Measurements from ENCODE around the gene ABCA5. TPM values are rescaled to one million over a fixed set of nuclear protein-coding genes. Genes with fewer than 3 reads are reported as not detected.

Gene ABCA5
- total and polyA plus RNA-seq, 2 of the 13 experiments (the other 11 are each of a cell fraction or from before 2014, with no cell fraction given): 9.7 to 10.1 TPM

GRCh38 chr17:69246726-69247375, 80.1 kb downstream of the ABCA5 start (continued):
- TF ChIP-seq ARID5B (CRISPR knock-in tag; IDR thresholded peaks at IDR 0.05) (0 out of 2 replicates have a peak, but pooled peaks have one; percentile 20), GLMP (CRISPR knock-in tag; IDR thresholded peaks at IDR 0.05; ENCODE audit: borderline replicate concordance) (no peak), NFYB (CRISPR knock-in tag; IDR thresholded peaks at IDR 0.05) (no peak), TIGD3 (CRISPR knock-in tag; IDR thresholded peaks at IDR 0.05; ENCODE audit: borderline replicate concordance) (no peak), STAG1 (CRISPR knock-in tag; IDR thresholded peaks at IDR 0.05) (peak; percentile 97), ARHGAP35 (CRISPR knock-in tag; IDR thresholded peaks at IDR 0.05; ENCODE audit: borderline replicate concordance) (no peak), HDAC2 (CRISPR knock-in tag; IDR thresholded peaks at IDR 0.05) (no peak), CEBPB (IDR thresholded peaks at IDR 0.05; ENCODE audit: borderline replicate concordance, low read depth, low read length) (peak; percentile 23; the same call in 1 of the 2 replicates), SKI (IDR thresholded peaks at IDR 0.05; ENCODE audit: partially characterized antibody) (no peak), MED13 (CRISPR knock-in tag; IDR thresholded peaks at IDR 0.05) (no peak), ZNF512 (CRISPR knock-in tag; IDR thresholded peaks at IDR 0.05) (no peak), RAD21 (CRISPR knock-in tag; IDR thresholded peaks at IDR 0.05) (peak; percentile 69), MIXL1 (CRISPR knock-in tag; IDR thresholded peaks at IDR 0.05) (0 out of 2 replicates have a peak, but pooled peaks have one; percentile 19), NONO (IDR thresholded peaks at IDR 0.05) (no peak), NONO (CRISPR knock-in tag; conservative IDR thresholded peaks at IDR 0.05) (no peak), MAFF (IDR thresholded peaks at IDR 0.05; ENCODE audit: low read depth, low read length) (no peak), ZNF891 (CRISPR knock-in tag; IDR thresholded peaks at IDR 0.05) (no peak), DZIP1 (CRISPR knock-in tag; IDR thresholded peaks at IDR 0.05) (no peak)
